ENCODE results near the gene PEX5.
"Not testable (repeated sequence)": the region's sequence is repeated elsewhere in the genome, so short reads cannot be mapped to it uniquely, and the experiment has no call there.

The PEX5 gene

GRCh38 chr12:7219599-7220243 lies 30.2 kb downstream of the PEX5 start:
- peak; percentile 25 for DNase-seq

GRCh38 chr12:7221486-7221885 lies 32.0 kb downstream of the PEX5 start:
- no peak for DNase-seq

- no peak for DNase-seq
Measured at GRCh38 chr12:7229741-7230140, 40.3 kb downstream of the PEX5 start.

GRCh38 chr12:7241404-7242005 lies 52.0 kb downstream of the PEX5 start:
- DNase-seq = no peak

GRCh38 chr12:7242176-7243101 lies 53.0 kb downstream of the PEX5 start:
- DNase-seq = no peak

GRCh38 chr12:7251328-7251996 lies 62.0 kb downstream of the PEX5 start:
- not testable (repeated sequence) for DNase-seq

GRCh38 chr12:7259060-7259459 lies 69.6 kb downstream of the PEX5 start:
- DNase-seq = no peak

Data from DMS79 treated with DMSO at 0.1 percent for 48 hours (cell line).